Measurements from ENCODE around the gene DAB2. TPM values are rescaled to one million over a fixed set of nuclear protein-coding genes. Genes with fewer than 3 reads are reported as not detected.

The DAB2 gene
- total RNA-seq, 6 donors from 2014 or later = 100 to 177 (median 144) TPM

DNA sequence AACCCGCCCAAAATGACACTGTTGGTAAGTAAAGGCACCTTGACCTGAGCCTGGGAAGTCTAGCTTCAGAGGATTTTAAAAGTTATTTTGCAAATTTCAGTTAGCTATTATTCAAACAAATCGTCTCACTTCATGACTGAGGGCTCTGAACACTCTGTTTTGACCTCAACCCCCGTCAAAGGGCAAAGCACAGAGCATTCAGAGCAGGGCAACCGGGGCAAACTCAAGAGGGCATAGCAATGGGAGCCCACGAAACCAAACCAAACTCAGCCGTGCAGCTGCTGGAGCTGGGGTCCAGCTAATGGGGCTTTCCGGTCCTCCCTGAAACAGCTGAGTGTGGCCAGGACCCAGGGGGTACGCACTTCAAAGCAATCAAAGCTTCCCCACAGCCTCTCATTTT is 62.1 kb downstream of the DAB2 start:
- Histone ChIP-seq H3K27ac (no peak overlapping the region), H3K9me3 (no peaks in the 10 kb centered on the region), H3K4me1 (no peaks in the 10 kb centered on the region), H3K36me3 (no peaks in the 10 kb centered on the region), H3K4me3 (no peak overlapping the region), H3K27me3 (no peaks in the 10 kb centered on the region)
- DNase-seq = no peak
- TF ChIP-seq, protein P1, sequence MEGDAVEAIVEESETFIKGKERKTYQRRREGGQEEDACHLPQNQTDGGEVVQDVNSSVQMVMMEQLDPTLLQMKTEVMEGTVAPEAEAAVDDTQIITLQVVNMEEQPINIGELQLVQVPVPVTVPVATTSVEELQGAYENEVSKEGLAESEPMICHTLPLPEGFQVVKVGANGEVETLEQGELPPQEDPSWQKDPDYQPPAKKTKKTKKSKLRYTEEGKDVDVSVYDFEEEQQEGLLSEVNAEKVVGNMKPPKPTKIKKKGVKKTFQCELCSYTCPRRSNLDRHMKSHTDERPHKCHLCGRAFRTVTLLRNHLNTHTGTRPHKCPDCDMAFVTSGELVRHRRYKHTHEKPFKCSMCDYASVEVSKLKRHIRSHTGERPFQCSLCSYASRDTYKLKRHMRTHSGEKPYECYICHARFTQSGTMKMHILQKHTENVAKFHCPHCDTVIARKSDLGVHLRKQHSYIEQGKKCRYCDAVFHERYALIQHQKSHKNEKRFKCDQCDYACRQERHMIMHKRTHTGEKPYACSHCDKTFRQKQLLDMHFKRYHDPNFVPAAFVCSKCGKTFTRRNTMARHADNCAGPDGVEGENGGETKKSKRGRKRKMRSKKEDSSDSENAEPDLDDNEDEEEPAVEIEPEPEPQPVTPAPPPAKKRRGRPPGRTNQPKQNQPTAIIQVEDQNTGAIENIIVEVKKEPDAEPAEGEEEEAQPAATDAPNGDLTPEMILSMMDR (IDR thresholded peaks at IDR 0.05) = no peak
- no peak for TF ChIP-seq POLR2A (IDR thresholded peaks at IDR 0.05)
- no peak for TF ChIP-seq EP300 (IDR thresholded peaks at IDR 0.05)
- no peak for TF ChIP-seq POLR2AphosphoS5 (IDR thresholded peaks at IDR 0.05)
- WGBS, 2 donors = 86 to 87% methylated on average over 8 of the region's 8 CpGs
- no peak for ATAC-seq (ENCODE audit: low FRiP score in 2 of 2)

DNA sequence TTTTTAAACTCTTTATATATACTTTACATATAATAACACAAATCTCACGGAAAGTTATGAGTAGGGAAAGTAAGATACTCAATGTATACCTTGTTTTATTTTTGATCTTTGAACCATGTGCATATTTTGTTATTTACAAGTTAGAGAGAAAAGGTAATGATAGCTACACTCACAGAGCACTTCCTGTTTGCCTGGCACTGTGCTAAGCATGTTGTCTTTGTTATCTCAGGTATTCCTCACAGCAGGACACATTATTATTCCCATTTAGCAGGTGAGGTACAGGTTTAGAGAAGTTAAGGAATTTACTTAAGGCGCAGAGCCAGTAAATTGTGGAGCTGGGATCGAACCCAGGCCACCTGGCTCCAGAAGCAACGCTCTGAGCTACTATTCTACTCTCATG is 63.5 kb downstream of the DAB2 start:
- Histone ChIP-seq H3K4me1 (no peaks in the 10 kb centered on the region), H3K4me3 (no peak overlapping the region), H3K27ac (no peak overlapping the region), H3K27me3 (no peaks in the 10 kb centered on the region), H3K36me3 (no peaks in the 10 kb centered on the region), H3K9me3 (no peaks in the 10 kb centered on the region)
- 91 to 95% methylated on average over 4 of the region's 4 CpGs for WGBS, 2 donors
- ATAC-seq (ENCODE audit: low FRiP score in 2 of 2) (no peak), DNase-seq (no peak)
- TF ChIP-seq POLR2AphosphoS5 (IDR thresholded peaks at IDR 0.05) (no peak), EP300 (IDR thresholded peaks at IDR 0.05) (no peak), POLR2A (IDR thresholded peaks at IDR 0.05) (no peak)
- TF ChIP-seq, protein P1 (IDR thresholded peaks at IDR 0.05) = no peak

DNA sequence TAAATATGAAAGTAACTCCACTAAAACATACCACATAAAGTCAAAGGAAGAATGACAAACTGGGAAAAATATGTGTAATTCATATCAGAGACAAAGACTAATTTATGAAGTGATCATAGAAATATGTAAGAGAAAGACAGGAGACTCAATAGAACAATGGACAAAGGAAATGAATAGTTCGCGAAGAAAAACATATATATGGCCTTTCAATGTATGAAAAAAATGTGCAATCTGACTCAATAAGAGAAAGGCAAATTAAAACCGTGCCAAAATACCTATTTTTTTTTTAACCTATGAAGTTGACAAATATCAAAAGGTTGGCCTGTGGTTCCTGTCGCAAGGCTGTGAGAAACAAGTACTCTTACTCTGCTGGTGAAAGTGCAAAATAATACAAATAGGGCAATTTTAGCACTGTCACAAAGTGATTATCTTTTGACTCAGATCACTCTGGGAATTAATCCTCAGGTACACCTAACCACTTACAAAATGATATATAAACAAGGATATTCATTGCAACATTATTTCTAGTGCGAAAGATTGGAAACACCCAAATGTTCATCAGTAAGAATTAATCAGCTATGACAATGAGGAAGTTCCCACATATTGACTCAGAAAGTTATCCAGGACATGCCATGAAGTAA is 64.2 kb downstream of the DAB2 start:
- no peak for ATAC-seq (ENCODE audit: low FRiP score in 2 of 2)
- Histone ChIP-seq H3K4me3 (no peak overlapping the region), H3K36me3 (no peaks in the 10 kb centered on the region), H3K27me3 (no peaks in the 10 kb centered on the region), H3K4me1 (no peaks in the 10 kb centered on the region), H3K9me3 (no peaks in the 10 kb centered on the region), H3K27ac (no peak overlapping the region)
- 69 to 73% methylated on average over 5 of the region's 5 CpGs for WGBS, 2 donors
- no peak for DNase-seq
- TF ChIP-seq, protein P1 (IDR thresholded peaks at IDR 0.05) = no peak
- TF ChIP-seq EP300 (IDR thresholded peaks at IDR 0.05) (no peak), POLR2A (IDR thresholded peaks at IDR 0.05) (no peak), POLR2AphosphoS5 (IDR thresholded peaks at IDR 0.05) (no peak)

DNA sequence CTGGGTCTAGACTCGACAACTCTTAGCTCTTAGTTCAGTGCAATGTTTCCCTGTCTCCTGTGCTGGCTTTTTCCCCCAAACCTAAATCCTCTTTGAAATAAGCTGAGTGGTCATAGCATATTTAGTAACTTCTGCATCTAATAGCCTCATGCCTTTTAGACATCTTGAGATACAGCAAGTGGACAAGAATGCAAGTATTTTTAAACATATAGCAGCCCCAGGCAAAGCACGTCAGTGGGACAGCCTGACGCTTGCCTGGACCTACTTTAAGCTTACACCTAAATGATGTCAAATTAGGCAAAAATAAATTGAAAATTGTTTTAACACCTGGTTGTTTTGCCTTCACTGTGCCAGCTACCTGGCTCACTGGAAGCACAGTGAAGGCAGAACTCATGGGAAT is 68.5 kb downstream of the DAB2 start:
- no peak for ATAC-seq (ENCODE audit: low FRiP score in 2 of 2)
- DNase-seq = no peak
- H3K27ac ChIP-seq = no peak overlapping the region
- no peak overlapping the region for H3K4me3 ChIP-seq
- H3K27me3 ChIP-seq = no peaks in the 10 kb centered on the region
- H3K9me3 ChIP-seq = peaks cover 0 to 7% (median under 1%) of the 10 kb centered on the region in 4 donors
- 97 to 98% methylated on average over 3 of the region's 3 CpGs for WGBS, 2 donors
- no peaks in the 10 kb centered on the region for H3K36me3 ChIP-seq
- no peaks in the 10 kb centered on the region for H3K4me1 ChIP-seq
- TF ChIP-seq, protein P1 (IDR thresholded peaks at IDR 0.05) = no peak
- TF ChIP-seq EP300 (IDR thresholded peaks at IDR 0.05) (no peak), POLR2A (IDR thresholded peaks at IDR 0.05) (no peak), POLR2AphosphoS5 (IDR thresholded peaks at IDR 0.05) (no peak)

DNA sequence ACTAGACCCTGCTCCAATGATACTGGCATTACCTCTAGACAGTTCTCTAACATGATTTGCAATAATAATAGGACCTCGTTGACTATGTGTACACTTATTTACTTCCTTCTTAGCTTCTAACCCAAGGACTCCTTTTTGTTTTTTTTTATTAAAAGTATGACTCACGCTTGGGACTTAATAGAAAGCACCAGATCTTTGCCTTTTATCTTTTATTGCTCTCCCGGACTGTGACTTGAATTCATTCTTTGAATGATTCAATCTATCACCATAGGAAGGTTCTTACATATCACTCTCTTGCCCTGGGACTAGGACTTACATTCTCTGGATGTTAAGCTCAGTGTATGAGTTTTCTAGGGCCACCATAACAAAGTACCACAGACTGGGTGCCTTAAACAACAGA is 69.5 kb downstream of the DAB2 start:
- Histone ChIP-seq H3K27ac (no peak overlapping the region), H3K36me3 (no peaks in the 10 kb centered on the region), H3K9me3 (peaks cover 6 to 11% (median 8%) of the 10 kb centered on the region in 4 donors), H3K27me3 (no peaks in the 10 kb centered on the region), H3K4me3 (no peak overlapping the region), H3K4me1 (no peaks in the 10 kb centered on the region)
- TF ChIP-seq, protein P1 (IDR thresholded peaks at IDR 0.05) = no peak
- no peak for TF ChIP-seq EP300 (IDR thresholded peaks at IDR 0.05)
- no peak for TF ChIP-seq POLR2AphosphoS5 (IDR thresholded peaks at IDR 0.05)
- no peak for TF ChIP-seq POLR2A (IDR thresholded peaks at IDR 0.05)
- 46 to 79% methylated on average over 3 of the region's 3 CpGs for WGBS, 2 donors
- ATAC-seq (ENCODE audit: low FRiP score in 2 of 2) (no peak), DNase-seq (no peak)

Data from upper lobe of left lung (tissue), 6 donors.